ENCODE results near the gene TIMP2.

- TF ChIP-seq, protein P1, sequence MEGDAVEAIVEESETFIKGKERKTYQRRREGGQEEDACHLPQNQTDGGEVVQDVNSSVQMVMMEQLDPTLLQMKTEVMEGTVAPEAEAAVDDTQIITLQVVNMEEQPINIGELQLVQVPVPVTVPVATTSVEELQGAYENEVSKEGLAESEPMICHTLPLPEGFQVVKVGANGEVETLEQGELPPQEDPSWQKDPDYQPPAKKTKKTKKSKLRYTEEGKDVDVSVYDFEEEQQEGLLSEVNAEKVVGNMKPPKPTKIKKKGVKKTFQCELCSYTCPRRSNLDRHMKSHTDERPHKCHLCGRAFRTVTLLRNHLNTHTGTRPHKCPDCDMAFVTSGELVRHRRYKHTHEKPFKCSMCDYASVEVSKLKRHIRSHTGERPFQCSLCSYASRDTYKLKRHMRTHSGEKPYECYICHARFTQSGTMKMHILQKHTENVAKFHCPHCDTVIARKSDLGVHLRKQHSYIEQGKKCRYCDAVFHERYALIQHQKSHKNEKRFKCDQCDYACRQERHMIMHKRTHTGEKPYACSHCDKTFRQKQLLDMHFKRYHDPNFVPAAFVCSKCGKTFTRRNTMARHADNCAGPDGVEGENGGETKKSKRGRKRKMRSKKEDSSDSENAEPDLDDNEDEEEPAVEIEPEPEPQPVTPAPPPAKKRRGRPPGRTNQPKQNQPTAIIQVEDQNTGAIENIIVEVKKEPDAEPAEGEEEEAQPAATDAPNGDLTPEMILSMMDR (IDR thresholded peaks at IDR 0.05): no peak
- no peak for TF ChIP-seq POLR2A (IDR thresholded peaks at IDR 0.05)
Observed at GRCh38 chr17:78962345-78962983, 37.3 kb upstream of the TIMP2 start.

Measured in tibial nerve (tissue), 3 donors.